Liver (tissue), 9 donors: Measurements from ENCODE around the gene VWA5B1. TPM values are rescaled to one million over a fixed set of nuclear protein-coding genes. Genes with fewer than 3 reads are reported as not detected.

Experiments
- DNase-seq: peaks from one replicate; pipeline ENCODE4 v3.0.0-alpha.2; 2017; ENCODE audit warnings: low spot score
- H3K27ac ChIP-seq, 2 donors: one replicate each; pipeline ENCODE4 v1.7.0; 2013; ENCODE audit warnings: inconsistent platforms in 2 of 2, low read length in 2 of 2, control low read depth in 1 of 2, low read depth in 1 of 2, mild to moderate bottlenecking in 1 of 2
- H3K27me3 ChIP-seq, 4 donors: one replicate each; pipeline versions ENCODE4 v1.6.1 to v1.7.0; 2013; ENCODE audit warnings: low read length in 3 of 4, inconsistent platforms in 1 of 4, mild to moderate bottlenecking in 1 of 4, moderate library complexity in 1 of 4; ENCODE audit not compliant: control insufficient read depth in 4 of 4, insufficient read depth in 4 of 4
- H3K36me3 ChIP-seq, 4 donors: one replicate each; pipeline versions ENCODE4 v1.6.1 to v1.7.0; 2013; ENCODE audit warnings: low read length in 3 of 4, mild to moderate bottlenecking in 3 of 4, low read depth in 1 of 4, moderate library complexity in 1 of 4; ENCODE audit not compliant: control insufficient read depth in 4 of 4, insufficient read depth in 3 of 4
- H3K4me1 ChIP-seq, 4 donors: one replicate each; pipeline versions ENCODE4 v1.6.1 to v1.7.0; 2013; ENCODE audit warnings: low read length in 3 of 4, mild to moderate bottlenecking in 3 of 4, moderate library complexity in 1 of 4; ENCODE audit not compliant: control insufficient read depth in 4 of 4, insufficient read depth in 4 of 4
- H3K4me3 ChIP-seq, 3 donors: one replicate each; pipeline versions ENCODE4 v1.6.1 to v1.7.0; 2013; ENCODE audit warnings: low read length in 3 of 3, control low read depth in 1 of 3, low read depth in 1 of 3, mild to moderate bottlenecking in 1 of 3
- H3K9ac ChIP-seq, 2 donors: one replicate each; pipeline ENCODE4 v1.7.0; 2013; ENCODE audit warnings: low read length in 2 of 2, mild to moderate bottlenecking in 2 of 2, moderate library complexity in 2 of 2, control low read depth in 1 of 2, low read depth in 1 of 2
- H3K9me3 ChIP-seq, 4 donors: one replicate each; pipeline versions ENCODE4 v1.6.1 to v1.7.0; 2013; ENCODE audit warnings: low read length in 3 of 4; ENCODE audit not compliant: control insufficient read depth in 4 of 4
- ATF3 ChIP-seq: IDR thresholded peaks from 2 replicates; pipeline ENCODE4 v1.6.1; 2016; ENCODE audit warnings: antibody characterized with exemption
- CTCF ChIP-seq: fragments of 150-350 bp; IDR thresholded peaks from 2 replicates; pipeline ENCODE4 v1.5.1; 2017; ENCODE audit warnings: improper control_type of control experiment, low read depth, low read length; ENCODE audit not compliant: missing input control
- EGR1 ChIP-seq, 2 donors: IDR thresholded peaks; 2 replicates each; pipeline ENCODE4 v1.6.1; 2016 to 2018; ENCODE audit warnings: antibody characterized with exemption in 2 of 2, low read depth in 2 of 2
- FOXA1 ChIP-seq: IDR thresholded peaks from 2 replicates; pipeline ENCODE4 v1.6.1; 2016; ENCODE audit warnings: antibody characterized with exemption
- FOXA2 ChIP-seq: IDR thresholded peaks from 2 replicates; pipeline ENCODE4 v1.6.1; 2016; ENCODE audit warnings: antibody characterized with exemption
- GABPA ChIP-seq, 2 donors: IDR thresholded peaks in 1 of 2; conservative IDR thresholded peaks in 1 of 2; 2 replicates each; pipeline ENCODE4 v1.6.1; 2016; ENCODE audit warnings: antibody characterized with exemption in 2 of 2, mild to moderate bottlenecking in 1 of 2, moderate library complexity in 1 of 2
- HNF4A ChIP-seq, 2 donors: conservative IDR thresholded peaks; 2 replicates each; pipeline ENCODE4 v1.6.1; 2016; ENCODE audit warnings: antibody characterized with exemption in 2 of 2, mild to moderate bottlenecking in 2 of 2
- HNF4G ChIP-seq: IDR thresholded peaks from 2 replicates; pipeline ENCODE4 v1.6.1; 2016; ENCODE audit warnings: antibody characterized with exemption
- JUND ChIP-seq, 2 donors: IDR thresholded peaks; 2 replicates each; pipeline ENCODE4 v1.6.1; 2016; ENCODE audit warnings: antibody characterized with exemption in 2 of 2
- MAX ChIP-seq: IDR thresholded peaks from 2 replicates; pipeline ENCODE4 v1.6.1; 2016; ENCODE audit warnings: antibody characterized with exemption
- NR2F2 ChIP-seq: IDR thresholded peaks from 2 replicates; pipeline ENCODE4 v1.6.1; 2016; ENCODE audit warnings: antibody characterized with exemption
- RAD21 ChIP-seq, 2 donors: IDR thresholded peaks; 2 replicates each; pipeline ENCODE4 v1.6.1; 2016; ENCODE audit warnings: antibody characterized with exemption in 2 of 2, mild to moderate bottlenecking in 2 of 2
- REST ChIP-seq: IDR thresholded peaks from 2 replicates; pipeline ENCODE4 v1.6.1; 2016; ENCODE audit warnings: antibody characterized with exemption, mild to moderate bottlenecking
- RXRA ChIP-seq, 2 donors: IDR thresholded peaks; 2 replicates each; pipeline ENCODE4 v1.6.1; 2017 to 2018; ENCODE audit warnings: antibody characterized with exemption in 2 of 2, mild to moderate bottlenecking in 1 of 2
- SP1 ChIP-seq: IDR thresholded peaks from 2 replicates; pipeline ENCODE4 v1.6.1; 2018; ENCODE audit warnings: antibody characterized with exemption, mild to moderate bottlenecking
- TAF1 ChIP-seq: conservative IDR thresholded peaks from 2 replicates; pipeline ENCODE4 v1.6.1; 2016; ENCODE audit warnings: antibody characterized with exemption, mild to moderate bottlenecking
- YY1 ChIP-seq: IDR thresholded peaks from 2 replicates; pipeline ENCODE4 v1.6.1; 2016; ENCODE audit warnings: antibody characterized with exemption, mild to moderate bottlenecking
- ZBTB33 ChIP-seq: IDR thresholded peaks from 2 replicates; pipeline ENCODE4 v1.6.1; 2016; ENCODE audit warnings: antibody characterized with exemption
- WGBS: extraction: QIAGEN DNeasy Blood & Tissue Kit; methylation state at CpG from one replicate; pipeline ENCODE4 v1.1.7; 2013; 5-methylcytosine and 5-hydroxymethylcytosine counted together
- polyA plus RNA-seq, 2 donors: library from polyadenylated mRNA; stranded (reverse) in 1 of 2; unstranded in 1 of 2; fragments of 200-250 nt in 1 of 2; fragments of >200 nt in 1 of 2; fragmentation: Nextera tagmentation in 1 of 2; extraction: Ambion mirVana in 1 of 2; gene quantifications; one replicate each; pipeline versions ENCODE4 v1.2.1 to v1.2.3, GENCODE V29; 2013 to 2015
- total RNA-seq, 2 donors: library from RNA; depleted of rRNA; stranded (reverse); fragments of >200 nt; gene quantifications; one replicate each; pipeline ENCODE4 v1.2.3, GENCODE V29; 2014
- donor health status: healthy.
- donor health status: healthy.
- donor health status: healthy.
- donor health status: healthy.
- donor health status: healthy.

The VWA5B1 gene
- total and polyA plus RNA-seq, 4 donors, result not detected

GRCh38 chr1:20312310-20312709 lies 21.6 kb downstream of the VWA5B1 start (continued):
- TF ChIP-seq CTCF (no peak), RXRA (IDR thresholded peaks at IDR 0.05) (no peak)

GRCh38 chr1:20312818-20313217 lies 22.1 kb downstream of the VWA5B1 start:
- 94% methylated on average over 12 of the region's 12 CpGs for WGBS
- TF ChIP-seq EGR1 (IDR thresholded peaks at IDR 0.05; ENCODE audit: low read depth in 2 of 2), result no peak
- TF ChIP-seq NR2F2, result no peak
- no peak for TF ChIP-seq CTCF
- TF ChIP-seq FOXA2, result no peak
- TF ChIP-seq HNF4A (conservative IDR thresholded peaks at IDR 0.05), result no peak
- TF ChIP-seq JUND (IDR thresholded peaks at IDR 0.05), result no peak
- no peak for TF ChIP-seq YY1
- TF ChIP-seq FOXA1, result no peak
- TF ChIP-seq REST, result no peak
- TF ChIP-seq ZBTB33, result no peak
- TF ChIP-seq ATF3, result no peak
- no peak for TF ChIP-seq RAD21 (IDR thresholded peaks at IDR 0.05)
- TF ChIP-seq HNF4G, result no peak
- no peak for TF ChIP-seq TAF1
- no peak for TF ChIP-seq MAX
- TF ChIP-seq GABPA (IDR thresholded peaks at IDR 0.05 in 1 of 2, conservative IDR thresholded peaks at IDR 0.05 in 1 of 2), result no peak
- no peak for TF ChIP-seq SP1
- H3K9ac ChIP-seq, result no peak overlapping the region
- H3K27ac ChIP-seq, result no peak overlapping the region
- H3K4me3 ChIP-seq, result no peak overlapping the region
- H3K9me3 ChIP-seq, result no peaks in the 10 kb centered on the region
- no peaks in the 10 kb centered on the region for H3K36me3 ChIP-seq
- DNase-seq, result no peak
- no peaks in the 10 kb centered on the region for H3K27me3 ChIP-seq
- no peaks in the 10 kb centered on the region for H3K4me1 ChIP-seq
